H9 (cell line): ENCODE results near the gene ALX4. TPM values are rescaled to one million over a fixed set of nuclear protein-coding genes. Genes with fewer than 3 reads are reported as not detected.

Experiments used
- DNase-seq: peaks from one replicate; pipeline ENCODE4 v3.0.0-alpha.2; 2017
- H2AFZ ChIP-seq: one replicate; pipeline ENCODE4 v1.6.1; 2013; ENCODE audit warnings: mild to moderate bottlenecking, low read length, control low read depth, moderate library complexity
- H2AK5ac ChIP-seq: 2 replicates; pipeline ENCODE4 v1.6.1; 2013; ENCODE audit warnings: low read length, control low read depth, mixed read lengths; ENCODE audit not compliant: insufficient read length
- H2BK120ac ChIP-seq: one replicate; pipeline ENCODE4 v1.6.1; 2013; ENCODE audit warnings: low read depth, mild to moderate bottlenecking, low read length, control low read depth, inconsistent platforms; ENCODE audit not compliant: poor library complexity, severe bottlenecking
- H2BK12ac ChIP-seq: 2 replicates; pipeline ENCODE4 v1.6.1; 2013; ENCODE audit warnings: low read length, control low read depth, mixed read lengths, low read depth; ENCODE audit not compliant: insufficient read length
- H2BK15ac ChIP-seq: 2 replicates; pipeline ENCODE4 v1.6.1; 2013; ENCODE audit warnings: low read depth, low read length, control low read depth
- H2BK20ac ChIP-seq: one replicate; pipeline ENCODE4 v1.6.1; 2013; ENCODE audit warnings: low read depth, mild to moderate bottlenecking, low read length, control low read depth, inconsistent platforms; ENCODE audit not compliant: poor library complexity, severe bottlenecking
- H2BK5ac ChIP-seq: 2 replicates; pipeline ENCODE4 v1.6.1; 2013; ENCODE audit warnings: low read length, control low read depth, mixed read lengths; ENCODE audit not compliant: insufficient read length
- H3K14ac ChIP-seq: 2 replicates; pipeline ENCODE4 v1.6.1; 2013; ENCODE audit warnings: low read length, control low read depth; ENCODE audit not compliant: insufficient read depth
- H3K18ac ChIP-seq: 2 replicates; pipeline ENCODE4 v1.6.1; 2013; ENCODE audit warnings: low read depth, mild to moderate bottlenecking, mixed read lengths, low read length, control low read depth; ENCODE audit not compliant: insufficient read length
- H3K23ac ChIP-seq: 2 replicates; pipeline ENCODE4 v1.6.1; 2013; ENCODE audit warnings: low read length, control low read depth, mixed read lengths, low read depth; ENCODE audit not compliant: insufficient read length
- H3K23me2 ChIP-seq: 2 replicates; pipeline ENCODE4 v1.6.1; 2013; ENCODE audit warnings: low read depth, mild to moderate bottlenecking, mixed read lengths, low read length, control low read depth; ENCODE audit not compliant: insufficient read length, poor library complexity, severe bottlenecking
- H3K27ac ChIP-seq: 2 replicates; pipeline ENCODE4 v1.5.1; 2013; ENCODE audit warnings: low read length, control low read depth, mixed read lengths, low read depth; ENCODE audit not compliant: insufficient read length
- H3K27me3 ChIP-seq: 2 replicates; pipeline ENCODE4 v1.6.1; 2013; ENCODE audit warnings: low read length, control low read depth, inconsistent platforms; ENCODE audit not compliant: insufficient read depth
- H3K4ac ChIP-seq: 2 replicates; pipeline ENCODE4 v1.6.1; 2013; ENCODE audit warnings: low read depth, mild to moderate bottlenecking, control low read depth, inconsistent platforms, low read length, moderate library complexity
- H3K4me1 ChIP-seq: 2 replicates; pipeline ENCODE4 v1.6.1; 2013; ENCODE audit warnings: low read length, control low read depth, inconsistent platforms; ENCODE audit not compliant: insufficient read depth
- H3K4me2 ChIP-seq: 2 replicates; pipeline ENCODE4 v1.6.1; 2013; ENCODE audit warnings: low read length, control low read depth, mixed read lengths; ENCODE audit not compliant: insufficient read length, insufficient read depth
- H3K56ac ChIP-seq: 2 replicates; pipeline ENCODE4 v1.6.1; 2013; ENCODE audit warnings: low read depth, mild to moderate bottlenecking, mixed read lengths, low read length, control low read depth; ENCODE audit not compliant: insufficient read length
- H3K79me1 ChIP-seq: 2 replicates; pipeline ENCODE4 v1.6.1; 2013; ENCODE audit warnings: low read depth, mild to moderate bottlenecking, moderate library complexity, low read length, control low read depth, inconsistent platforms; ENCODE audit not compliant: insufficient read depth, poor library complexity, severe bottlenecking
- H3K79me2 ChIP-seq: 2 replicates; pipeline ENCODE4 v1.6.1; 2013; ENCODE audit warnings: low read length, control low read depth, inconsistent platforms; ENCODE audit not compliant: insufficient read depth
- H3K9ac ChIP-seq: 2 replicates; pipeline ENCODE4 v1.6.1; 2013; ENCODE audit warnings: low read length, control low read depth, mixed read lengths; ENCODE audit not compliant: insufficient read length; ENCODE audit errors: extremely low read depth
- H3K9me3 ChIP-seq: one replicate; pipeline ENCODE4 v1.6.1; 2013; ENCODE audit warnings: low read depth, low read length, inconsistent platforms; ENCODE audit not compliant: control insufficient read depth
- H3T11ph ChIP-seq: one replicate; pipeline ENCODE4 v1.6.1; 2013; ENCODE audit warnings: mild to moderate bottlenecking, low read length, control low read depth, inconsistent platforms
- H4K20me1 ChIP-seq: one replicate; pipeline ENCODE4 v1.6.1; 2013; ENCODE audit not compliant: control insufficient read depth, insufficient read length, insufficient read depth
- H4K5ac ChIP-seq: 2 replicates; pipeline ENCODE4 v1.6.1; 2013; ENCODE audit warnings: low read depth, mild to moderate bottlenecking, mixed read lengths, low read length, control low read depth; ENCODE audit not compliant: insufficient read length
- H4K8ac ChIP-seq: replicated peaks from 2 replicates; pipeline ENCODE4 v1.6.1; 2013; ENCODE audit warnings: low read length, control low read depth, mixed read lengths, low read depth; ENCODE audit not compliant: insufficient read length
- H4K91ac ChIP-seq: 2 replicates; pipeline ENCODE4 v1.6.1; 2013; ENCODE audit warnings: low read depth, mild to moderate bottlenecking, moderate library complexity, mixed read lengths, low read length, control low read depth; ENCODE audit not compliant: insufficient read length
- H3K27ac Mint-ChIP-seq, 3 experiments: 2 replicates in 2 of 3; 3 replicates in 1 of 3; pipeline ENCODE4 v1.8.0; 2020 to 2021; ENCODE audit warnings: mixed read lengths in 3 of 3, mild to moderate bottlenecking in 1 of 3, moderate library complexity in 1 of 3
- H3K27me3 Mint-ChIP-seq: 2 replicates; pipeline ENCODE4 v1.8.0; 2021; ENCODE audit warnings: low read depth, mild to moderate bottlenecking, moderate library complexity, mixed read lengths
- H3K36me3 Mint-ChIP-seq, 3 experiments: 2 replicates in 2 of 3; 3 replicates in 1 of 3; pipeline ENCODE4 v1.8.0; 2020 to 2021; ENCODE audit warnings: low read depth in 3 of 3, mixed read lengths in 3 of 3; ENCODE audit not compliant: insufficient read depth in 1 of 3
- H3K4me1 Mint-ChIP-seq, 2 experiments: 2 replicates each; pipeline ENCODE4 v1.8.0; 2020; ENCODE audit warnings: mixed read lengths in 2 of 2
- H3K4me3 Mint-ChIP-seq, 2 experiments: 2 replicates in 1 of 2; 3 replicates in 1 of 2; pipeline ENCODE4 v1.8.0; 2020 to 2021; ENCODE audit warnings: mild to moderate bottlenecking in 2 of 2, mixed read lengths in 2 of 2, moderate library complexity in 1 of 2
- H3K9me3 Mint-ChIP-seq, 2 experiments: 2 replicates in 1 of 2; 3 replicates in 1 of 2; pipeline ENCODE4 v1.8.0; 2020; ENCODE audit warnings: mild to moderate bottlenecking in 2 of 2, mixed read lengths in 2 of 2, moderate library complexity in 1 of 2
- WGBS: extraction: QIAGEN DNeasy Blood & Tissue Kit; methylation state at CpG from one replicate; pipeline ENCODE4 v1.1.7; 2013; ENCODE audit warnings: missing lambda C conversion rate, low lambda C conversion rate, mixed read lengths; ENCODE audit not compliant: insufficient read length; ENCODE audit errors: extremely low coverage; 5-methylcytosine and 5-hydroxymethylcytosine counted together
- total RNA-seq: library from RNA; stranded (reverse); gene quantifications from 2 replicates; pipeline ENCODE4 v1.2.1, GENCODE V29; 2021
- TF ChIP-seq, protein P1 (sequence below): fragments of 200-600 bp; sonication (generic); conservative IDR thresholded peaks from 3 replicates; pipeline ENCODE4 v1.8.0; 2021; ENCODE audit warnings: antibody characterized with exemption, mild to moderate bottlenecking

The ALX4 gene
- total RNA-seq, 1 experiment from 2014 or later: not detected

GRCh38 chr11:44290208-44290607, 19.7 kb downstream of the ALX4 start:
- H3K4me2 ChIP-seq: no peak overlapping the region
- H4K5ac ChIP-seq: no peak overlapping the region
- no peak overlapping the region for H2AK5ac ChIP-seq
- DNase-seq: no peak
- no peaks in the 10 kb centered on the region for H3K79me1 ChIP-seq
- no CpG with 5 or more reads among the region's 4 CpGs for WGBS
- no peak overlapping the region for H4K8ac ChIP-seq
- Mint-ChIP-seq H3K27ac (no peak overlapping the region), H3K4me1 (peaks cover 6 to 19% of the 10 kb centered on the region in 2 experiments), H3K36me3 (no peaks in the 10 kb centered on the region), H3K4me3 (no peak overlapping the region), H3K9me3 (no peaks in the 10 kb centered on the region), H3K27me3 (peaks cover 20% of the 10 kb centered on the region)
- no peak overlapping the region for H2BK15ac ChIP-seq
- H3K23ac ChIP-seq: no peak overlapping the region
- no peak overlapping the region for H2BK120ac ChIP-seq
- no peak overlapping the region for H2BK12ac ChIP-seq
- H2BK20ac ChIP-seq: no peak overlapping the region
- H3K27me3 ChIP-seq: no peaks in the 10 kb centered on the region
- TF ChIP-seq, protein P1, sequence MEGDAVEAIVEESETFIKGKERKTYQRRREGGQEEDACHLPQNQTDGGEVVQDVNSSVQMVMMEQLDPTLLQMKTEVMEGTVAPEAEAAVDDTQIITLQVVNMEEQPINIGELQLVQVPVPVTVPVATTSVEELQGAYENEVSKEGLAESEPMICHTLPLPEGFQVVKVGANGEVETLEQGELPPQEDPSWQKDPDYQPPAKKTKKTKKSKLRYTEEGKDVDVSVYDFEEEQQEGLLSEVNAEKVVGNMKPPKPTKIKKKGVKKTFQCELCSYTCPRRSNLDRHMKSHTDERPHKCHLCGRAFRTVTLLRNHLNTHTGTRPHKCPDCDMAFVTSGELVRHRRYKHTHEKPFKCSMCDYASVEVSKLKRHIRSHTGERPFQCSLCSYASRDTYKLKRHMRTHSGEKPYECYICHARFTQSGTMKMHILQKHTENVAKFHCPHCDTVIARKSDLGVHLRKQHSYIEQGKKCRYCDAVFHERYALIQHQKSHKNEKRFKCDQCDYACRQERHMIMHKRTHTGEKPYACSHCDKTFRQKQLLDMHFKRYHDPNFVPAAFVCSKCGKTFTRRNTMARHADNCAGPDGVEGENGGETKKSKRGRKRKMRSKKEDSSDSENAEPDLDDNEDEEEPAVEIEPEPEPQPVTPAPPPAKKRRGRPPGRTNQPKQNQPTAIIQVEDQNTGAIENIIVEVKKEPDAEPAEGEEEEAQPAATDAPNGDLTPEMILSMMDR: no peak
- no peaks in the 10 kb centered on the region for H3K79me2 ChIP-seq
- no peaks in the 10 kb centered on the region for H4K20me1 ChIP-seq
- no peak overlapping the region for H3K18ac ChIP-seq
- H3K23me2 ChIP-seq: no peaks in the 10 kb centered on the region
- H3K9ac ChIP-seq: no peak overlapping the region
- no peak overlapping the region for H3K4ac ChIP-seq
- H3K56ac ChIP-seq: no peak overlapping the region
- no peak overlapping the region for H2AFZ ChIP-seq
- H3K4me1 ChIP-seq: no peaks in the 10 kb centered on the region
- H2BK5ac ChIP-seq: no peak overlapping the region
- no peak overlapping the region for H3T11ph ChIP-seq
- no peaks in the 10 kb centered on the region for H3K9me3 ChIP-seq
- H3K14ac ChIP-seq: no peak overlapping the region
- no peak overlapping the region for H4K91ac ChIP-seq
- no peak overlapping the region for H3K27ac ChIP-seq
